Testis (tissue), 3 donors: ENCODE data around the gene SRGN. TPM values are rescaled to one million over a fixed set of nuclear protein-coding genes. Genes with fewer than 3 reads are reported as not detected.
"Not testable (repeated sequence)": the region's sequence is repeated elsewhere in the genome, so short reads cannot be mapped to it uniquely, and the experiment has no call there.

Source experiments
- DNase-seq: peaks from one replicate; pipeline ENCODE4 v3.0.0-alpha.2; 2019
- H3K27ac ChIP-seq, 2 donors: fragments of 200-600 bp; sonication (generic); one replicate each; pipeline ENCODE4 v1.5.1; 2019
- H3K27me3 ChIP-seq: fragments of 200-600 bp; sonication (generic); one replicate; pipeline ENCODE4 v1.5.1; 2019
- H3K36me3 ChIP-seq: fragments of 200-600 bp; sonication (generic); one replicate; pipeline ENCODE4 v1.5.1; 2017; ENCODE audit warnings: low read depth; ENCODE audit errors: missing control alignments
- H3K4me1 ChIP-seq: fragments of 200-600 bp; sonication (generic); one replicate; pipeline ENCODE4 v1.5.1; 2019
- H3K4me3 ChIP-seq, 2 donors: fragments of 200-600 bp; sonication (generic); one replicate each; pipeline ENCODE4 v1.5.1; 2017 to 2019
- H3K9me3 ChIP-seq: fragments of 200-600 bp; sonication (generic); one replicate; pipeline ENCODE4 v1.5.1; 2017
- POLR2A ChIP-seq: fragments of 450-650 bp; IDR thresholded peaks from one replicate; pipeline ENCODE4 v1.6.1; 2017; ENCODE audit warnings: antibody characterized with exemption, mild to moderate bottlenecking, moderate library complexity
- WGBS, 2 donors: methylation state at CpG; one replicate each; pipeline ENCODE4 v1.1.5; 2018; 5-methylcytosine and 5-hydroxymethylcytosine counted together
- intact Hi-C: fragments of 100-400 bp; cut with DNase I; formaldehyde crosslinking; loops from one replicate; pipeline ENCODE4 v1.15.1; 2023; ENCODE audit warnings: low total_unique reads
- polyA plus RNA-seq: library from polyadenylated mRNA; stranded (reverse); fragments of 350-450 nt; fragmentation: Illumina TruSeq; extraction: RNeasy Lipid Tissue Mini Kit (QIAGEN cat#74804); gene quantifications from one replicate; pipeline ENCODE4 v1.2.3, GENCODE V29; 2014; ENCODE audit warnings: low read depth, low replicate concordance; ENCODE audit not compliant: insufficient read depth
- total RNA-seq, 2 donors: library from RNA; depleted of rRNA; stranded (reverse); fragments of >200 nt; gene quantifications; one replicate each; pipeline ENCODE4 v1.2.3, GENCODE V29; 2016
- TF ChIP-seq, protein P1 (sequence below), 3 experiments: fragments of 450-650 bp in 2 of 3; fragments of 200-600 bp in 1 of 3; sonication (generic) in 1 of 3; IDR thresholded peaks; one replicate each; pipeline ENCODE4 v1.5.1; 2016 to 2019; ENCODE audit warnings: antibody characterized with exemption in 3 of 3, mild to moderate bottlenecking in 2 of 3, moderate library complexity in 1 of 3

Gene SRGN
- total and polyA plus RNA-seq, 3 donors from 2014 or later, result 25.7 to 61.1 (median 35.8) TPM

DNA sequence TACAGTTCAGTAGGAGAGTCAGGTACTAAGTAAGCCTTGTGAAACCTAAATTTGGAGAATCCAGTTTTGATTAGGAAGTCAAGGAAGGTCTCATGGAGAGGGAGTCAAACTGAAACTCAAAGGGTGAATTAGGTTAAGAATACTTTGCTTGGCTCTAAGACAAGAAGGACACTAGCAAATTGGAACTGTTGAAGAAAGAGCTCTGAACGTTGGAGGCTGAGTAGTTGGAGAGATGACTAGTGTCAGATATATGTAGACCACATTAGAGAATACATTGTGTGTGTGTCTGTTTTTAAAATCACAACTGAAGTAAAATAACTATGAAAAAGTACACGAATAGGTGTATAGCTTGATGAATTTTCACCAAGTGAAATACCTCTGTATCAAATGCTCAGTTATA lies 42.3 kb downstream of the SRGN start:
- H3K4me1 ChIP-seq, result peaks cover 22% of the 10 kb centered on the region
- WGBS, 2 donors, result 28 to 33% methylated on average over 2 of the region's 2 CpGs
- DNase-seq, result no peak
- H3K27me3 ChIP-seq, result no peaks in the 10 kb centered on the region
- no peaks in the 10 kb centered on the region for H3K36me3 ChIP-seq
- H3K27ac ChIP-seq, result no peak overlapping the region
- no peak overlapping the region for H3K4me3 ChIP-seq
- H3K9me3 ChIP-seq, result no peaks in the 10 kb centered on the region
- intact Hi-C loops, result no loop called here
- TF ChIP-seq, protein P1, sequence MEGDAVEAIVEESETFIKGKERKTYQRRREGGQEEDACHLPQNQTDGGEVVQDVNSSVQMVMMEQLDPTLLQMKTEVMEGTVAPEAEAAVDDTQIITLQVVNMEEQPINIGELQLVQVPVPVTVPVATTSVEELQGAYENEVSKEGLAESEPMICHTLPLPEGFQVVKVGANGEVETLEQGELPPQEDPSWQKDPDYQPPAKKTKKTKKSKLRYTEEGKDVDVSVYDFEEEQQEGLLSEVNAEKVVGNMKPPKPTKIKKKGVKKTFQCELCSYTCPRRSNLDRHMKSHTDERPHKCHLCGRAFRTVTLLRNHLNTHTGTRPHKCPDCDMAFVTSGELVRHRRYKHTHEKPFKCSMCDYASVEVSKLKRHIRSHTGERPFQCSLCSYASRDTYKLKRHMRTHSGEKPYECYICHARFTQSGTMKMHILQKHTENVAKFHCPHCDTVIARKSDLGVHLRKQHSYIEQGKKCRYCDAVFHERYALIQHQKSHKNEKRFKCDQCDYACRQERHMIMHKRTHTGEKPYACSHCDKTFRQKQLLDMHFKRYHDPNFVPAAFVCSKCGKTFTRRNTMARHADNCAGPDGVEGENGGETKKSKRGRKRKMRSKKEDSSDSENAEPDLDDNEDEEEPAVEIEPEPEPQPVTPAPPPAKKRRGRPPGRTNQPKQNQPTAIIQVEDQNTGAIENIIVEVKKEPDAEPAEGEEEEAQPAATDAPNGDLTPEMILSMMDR (IDR thresholded peaks at IDR 0.05), result no peak
- TF ChIP-seq POLR2A, result no peak

DNA sequence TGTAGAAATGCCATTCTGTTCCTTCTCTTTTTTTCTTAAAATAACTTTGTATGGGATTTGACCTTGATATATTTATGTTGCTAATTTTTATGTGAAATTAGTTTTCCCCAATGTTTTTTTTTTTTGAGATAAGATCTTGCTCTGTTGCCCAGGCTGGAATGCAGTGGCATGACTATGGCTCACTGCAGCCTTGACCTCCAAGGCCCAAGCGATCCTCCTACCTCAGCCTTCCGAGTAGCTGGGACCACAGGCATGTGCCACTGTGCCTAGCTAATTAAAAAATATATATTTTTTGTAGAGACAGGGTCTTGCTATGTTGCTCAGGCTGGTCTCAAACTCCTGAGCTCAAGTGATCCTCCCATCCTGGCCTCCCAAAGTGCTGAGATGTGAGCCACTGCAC lies 52.1 kb downstream of the SRGN start:
- Histone ChIP-seq H3K4me1 (peaks cover 9% of the 10 kb centered on the region), H3K36me3 (no peaks in the 10 kb centered on the region), H3K9me3 (no peaks in the 10 kb centered on the region), H3K27me3 (no peaks in the 10 kb centered on the region), H3K27ac (no peak overlapping the region), H3K4me3 (no peak overlapping the region)
- TF ChIP-seq, protein P1 (IDR thresholded peaks at IDR 0.05), result no peak
- no peak for TF ChIP-seq POLR2A
- intact Hi-C loops, result no loop called here
- peak; percentile 56 for DNase-seq
- WGBS, 2 donors, result 35 to 60% methylated on average over 2 of the region's 2 CpGs

DNA sequence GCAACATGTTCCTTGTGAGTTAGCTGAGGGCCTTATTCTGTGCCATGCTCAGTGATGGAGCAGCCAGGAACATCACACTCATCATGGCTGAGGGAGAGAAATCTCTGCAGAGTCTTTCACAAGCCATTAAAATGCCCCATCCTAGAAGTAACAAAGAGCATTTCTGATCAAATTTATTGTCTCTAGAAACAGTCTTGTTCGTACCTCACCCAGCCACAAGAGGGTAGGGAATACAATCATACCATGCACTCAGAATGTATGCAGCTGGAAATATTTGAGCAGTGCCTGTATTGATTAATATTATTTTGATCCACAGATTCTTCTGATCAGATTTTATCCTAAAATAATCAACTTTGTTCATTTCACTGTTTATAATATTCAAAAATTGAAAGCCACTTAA lies 53.4 kb downstream of the SRGN start:
- Histone ChIP-seq H3K27ac (no peak overlapping the region), H3K4me3 (no peak overlapping the region), H3K9me3 (no peaks in the 10 kb centered on the region), H3K36me3 (no peaks in the 10 kb centered on the region), H3K27me3 (no peaks in the 10 kb centered on the region), H3K4me1 (peaks cover 9% of the 10 kb centered on the region)
- no peak for TF ChIP-seq POLR2A
- TF ChIP-seq, protein P1 (IDR thresholded peaks at IDR 0.05), result no peak
- WGBS, 2 donors, result 67 to 69% methylated on average over 1 of the region's 1 CpG
- no peak for DNase-seq
- intact Hi-C loops, result no loop called here

DNA sequence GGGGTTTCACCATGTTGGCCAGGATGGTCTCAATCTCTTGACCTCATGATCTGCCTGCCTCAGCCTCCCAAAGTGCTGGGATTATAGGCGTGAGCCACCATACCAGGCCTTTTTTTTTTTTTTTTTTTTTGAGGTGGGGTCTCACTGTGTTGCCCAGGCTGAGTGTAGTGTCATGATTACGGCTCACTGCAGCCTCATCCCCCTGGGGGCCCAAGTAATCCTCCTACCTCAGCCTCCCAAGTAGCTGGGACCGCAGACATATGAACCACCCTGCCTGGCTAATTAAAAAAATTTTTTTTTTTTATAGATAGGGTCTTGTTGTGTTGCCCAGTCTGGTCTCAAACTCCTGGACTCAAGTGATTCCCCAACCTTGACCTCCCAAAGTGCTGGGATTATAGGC lies 54.2 kb downstream of the SRGN start:
- 90 to 93% methylated on average over 3 of the region's 3 CpGs for WGBS, 2 donors
- H3K4me1 ChIP-seq, DNase-seq, H3K9me3 ChIP-seq, H3K27me3 ChIP-seq, intact Hi-C loops, H3K36me3 ChIP-seq, H3K4me3 ChIP-seq: not testable (repeated sequence)
- H3K27ac ChIP-seq, result peak overlapping the region in 1 of 2 donors; percentile 8

DNA sequence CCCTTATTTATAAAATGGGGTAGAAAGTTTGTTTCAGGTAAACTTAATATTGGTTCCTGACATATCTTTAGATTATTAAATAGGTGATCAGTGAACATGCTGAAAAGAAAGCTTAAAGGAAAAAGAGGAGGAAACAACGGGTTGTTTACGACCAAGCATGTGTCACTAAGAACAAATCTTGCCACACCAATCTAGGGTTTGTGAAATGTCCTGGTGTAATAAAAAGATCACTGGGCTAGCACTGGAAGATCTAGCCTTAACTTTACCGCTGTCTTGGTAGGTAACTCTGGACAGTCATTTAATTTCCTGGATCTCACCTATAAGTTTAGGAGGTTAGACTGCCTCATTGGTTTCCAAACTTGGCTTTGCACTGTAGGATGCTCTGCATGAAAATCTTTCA lies 55.1 kb downstream of the SRGN start:
- H3K27ac ChIP-seq, result no peak overlapping the region
- TF ChIP-seq, protein P1 (IDR thresholded peaks at IDR 0.05), result no peak
- TF ChIP-seq POLR2A, result no peak
- 60 to 63% methylated on average over 3 of the region's 3 CpGs for whole genome bisulfite sequencing, 2 donors
- DNase-seq, result no peak
- peaks cover 9% of the 10 kb centered on the region for H3K4me1 ChIP-seq
- intact Hi-C loops, result no loop called here
- H3K9me3 ChIP-seq, result no peaks in the 10 kb centered on the region
- H3K4me3 ChIP-seq, result no peak overlapping the region
- H3K36me3 ChIP-seq, result no peaks in the 10 kb centered on the region
- no peaks in the 10 kb centered on the region for H3K27me3 ChIP-seq
